Astrocyte (in vitro differentiated cells and primary cell): ENCODE measurements around the gene EEF1AKMT3. TPM values are rescaled to one million over a fixed set of nuclear protein-coding genes. Genes with fewer than 3 reads are reported as not detected.
"Not testable (repeated sequence)": the region's sequence is repeated elsewhere in the genome, so short reads cannot be mapped to it uniquely, and the experiment has no call there.

Experiments
- DNase-seq: peaks from one replicate; pipeline ENCODE4 v3.0.0-alpha.2; 2010; ENCODE audit warnings: low read depth
- FAIRE-seq: peaks from 2 replicates; lab custom pipeline; 2011; peaks lifted over from hg19 to GRCh38; lab: Jason Lieb, UNC
- H2AFZ ChIP-seq: 2 replicates; pipeline ENCODE4 v1.6.0; 2012; ENCODE audit warnings: low read depth, low read length, inconsistent platforms
- H3K27ac ChIP-seq: 2 replicates; pipeline ENCODE4 v1.5.1; 2011; ENCODE audit warnings: low read depth, low read length, inconsistent platforms
- H3K27me3 ChIP-seq: 2 replicates; pipeline ENCODE4 v1.6.0; 2011; ENCODE audit warnings: low read length, inconsistent platforms; ENCODE audit not compliant: insufficient read depth
- H3K36me3 ChIP-seq: 2 replicates; pipeline ENCODE4 v1.5.1; 2011; ENCODE audit warnings: low read length, inconsistent platforms; ENCODE audit not compliant: insufficient read depth
- H3K4me1 ChIP-seq: 2 replicates; pipeline ENCODE4 v1.5.1; 2011; ENCODE audit warnings: low read length, inconsistent platforms; ENCODE audit not compliant: insufficient read depth
- H3K4me2 ChIP-seq: 2 replicates; pipeline ENCODE4 v1.6.0; 2012; ENCODE audit warnings: low read length, inconsistent platforms
- H3K4me3 ChIP-seq: 2 replicates; pipeline ENCODE4 v1.5.1; 2011; ENCODE audit warnings: low read depth, mild to moderate bottlenecking, low read length, inconsistent platforms; ENCODE audit not compliant: insufficient read depth
- H3K79me2 ChIP-seq: 2 replicates; pipeline ENCODE4 v1.6.0; 2012; ENCODE audit warnings: mild to moderate bottlenecking, low read length, inconsistent platforms; ENCODE audit not compliant: insufficient read depth
- H3K9ac ChIP-seq: 2 replicates; pipeline ENCODE4 v1.6.0; 2012; ENCODE audit warnings: mild to moderate bottlenecking, low read length, inconsistent platforms
- H3K9me3 ChIP-seq: 2 replicates; pipeline ENCODE4 v1.5.1; 2012; ENCODE audit warnings: low read depth, mild to moderate bottlenecking, low read length, inconsistent platforms; ENCODE audit not compliant: insufficient read depth
- H4K20me1 ChIP-seq: 2 replicates; pipeline ENCODE4 v1.6.0; 2012; ENCODE audit warnings: low read length, inconsistent platforms; ENCODE audit not compliant: insufficient read depth
- H3K27ac Mint-ChIP-seq: one replicate; pipeline ENCODE4 v1.8.0; 2021; ENCODE audit warnings: mild to moderate bottlenecking, mixed read lengths; ENCODE audit not compliant: unreplicated experiment
- H3K27me3 Mint-ChIP-seq: one replicate; pipeline ENCODE4 v1.8.0; 2021; ENCODE audit warnings: low read depth, mixed read lengths; ENCODE audit not compliant: unreplicated experiment
- H3K36me3 Mint-ChIP-seq: one replicate; pipeline ENCODE4 v1.8.0; 2021; ENCODE audit warnings: low read depth, mixed read lengths; ENCODE audit not compliant: unreplicated experiment
- H3K4me1 Mint-ChIP-seq: one replicate; pipeline ENCODE4 v1.8.0; 2021; ENCODE audit warnings: low read depth, mixed read lengths; ENCODE audit not compliant: unreplicated experiment
- H3K4me3 Mint-ChIP-seq: one replicate; pipeline ENCODE4 v1.8.0; 2021; ENCODE audit warnings: mild to moderate bottlenecking, moderate library complexity, mixed read lengths; ENCODE audit not compliant: unreplicated experiment
- H3K9me3 Mint-ChIP-seq: one replicate; pipeline ENCODE4 v1.8.0; 2021; ENCODE audit warnings: mild to moderate bottlenecking, mixed read lengths; ENCODE audit not compliant: unreplicated experiment
- EZH2 ChIP-seq: IDR thresholded peaks from 2 replicates; pipeline ENCODE4 v1.6.1; 2012; ENCODE audit warnings: mild to moderate bottlenecking, low read length, inconsistent platforms; ENCODE audit not compliant: insufficient read depth
- total RNA-seq: library from RNA; stranded (reverse); gene quantifications from 2 replicates; pipeline ENCODE4 v1.2.1, GENCODE V29; 2021
- TF ChIP-seq, protein P1 (sequence below): IDR thresholded peaks from 2 replicates; pipeline ENCODE4 v1.5.1; 2011; ENCODE audit warnings: low read depth, mild to moderate bottlenecking, inconsistent platforms, low read length, moderate library complexity; ENCODE audit not compliant: insufficient read depth

The EEF1AKMT3 gene
- total RNA-seq, 1 donor from 2014 or later, result 8.1 TPM

DNA sequence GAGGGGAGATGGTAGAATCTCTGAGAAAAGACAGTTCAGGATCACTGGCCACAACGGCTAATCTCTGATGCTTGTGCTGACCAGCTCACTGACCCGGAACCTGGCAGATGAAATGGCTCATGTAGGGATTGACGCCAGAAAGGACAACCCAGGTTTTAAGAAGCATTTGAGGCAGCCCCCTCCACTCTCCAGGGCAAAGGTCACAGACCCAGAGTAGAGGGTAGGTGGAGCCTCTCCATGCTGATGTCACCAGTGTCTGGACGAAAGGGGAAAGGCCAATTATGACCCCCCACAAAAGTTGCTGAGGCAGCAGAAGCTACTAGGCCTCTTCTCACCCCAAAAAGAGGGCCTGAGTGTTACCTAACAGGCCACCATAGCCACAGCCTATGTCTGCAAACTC is 1.7 kb upstream of the EEF1AKMT3 start:
- Histone ChIP-seq H2AFZ (no peak overlapping the region), H4K20me1 (no peaks in the 10 kb centered on the region), H3K4me3 (peak overlapping the region; percentile 85), H3K79me2 (peaks cover 16% of the 10 kb centered on the region), H3K4me1 (peaks cover 24% of the 10 kb centered on the region), H3K27ac (no peak overlapping the region), H3K27me3 (peaks cover 13% of the 10 kb centered on the region), H3K4me2 (peak overlapping the region; percentile 95), H3K9me3 (no peaks in the 10 kb centered on the region), H3K36me3 (peaks cover 2% of the 10 kb centered on the region), H3K9ac (peak overlapping the region; percentile 97)
- H3K9me3 Mint-ChIP-seq, result no peaks in the 10 kb centered on the region
- H3K4me1 Mint-ChIP-seq, result peaks cover 11% of the 10 kb centered on the region
- peak overlapping the region; percentile 26 for H3K27ac Mint-ChIP-seq
- peaks cover 17% of the 10 kb centered on the region for H3K27me3 Mint-ChIP-seq
- H3K36me3 Mint-ChIP-seq, result peaks cover 16% of the 10 kb centered on the region
- TF ChIP-seq EZH2, result no peak
- TF ChIP-seq, protein P1, sequence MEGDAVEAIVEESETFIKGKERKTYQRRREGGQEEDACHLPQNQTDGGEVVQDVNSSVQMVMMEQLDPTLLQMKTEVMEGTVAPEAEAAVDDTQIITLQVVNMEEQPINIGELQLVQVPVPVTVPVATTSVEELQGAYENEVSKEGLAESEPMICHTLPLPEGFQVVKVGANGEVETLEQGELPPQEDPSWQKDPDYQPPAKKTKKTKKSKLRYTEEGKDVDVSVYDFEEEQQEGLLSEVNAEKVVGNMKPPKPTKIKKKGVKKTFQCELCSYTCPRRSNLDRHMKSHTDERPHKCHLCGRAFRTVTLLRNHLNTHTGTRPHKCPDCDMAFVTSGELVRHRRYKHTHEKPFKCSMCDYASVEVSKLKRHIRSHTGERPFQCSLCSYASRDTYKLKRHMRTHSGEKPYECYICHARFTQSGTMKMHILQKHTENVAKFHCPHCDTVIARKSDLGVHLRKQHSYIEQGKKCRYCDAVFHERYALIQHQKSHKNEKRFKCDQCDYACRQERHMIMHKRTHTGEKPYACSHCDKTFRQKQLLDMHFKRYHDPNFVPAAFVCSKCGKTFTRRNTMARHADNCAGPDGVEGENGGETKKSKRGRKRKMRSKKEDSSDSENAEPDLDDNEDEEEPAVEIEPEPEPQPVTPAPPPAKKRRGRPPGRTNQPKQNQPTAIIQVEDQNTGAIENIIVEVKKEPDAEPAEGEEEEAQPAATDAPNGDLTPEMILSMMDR, result no peak
- no peak for FAIRE-seq
- peak overlapping the region; percentile 76 for H3K4me3 Mint-ChIP-seq
- no peak for DNase-seq

- peaks cover 9% of the 10 kb centered on the region for H3K4me1 Mint-ChIP-seq
- H3K9ac ChIP-seq, result peak overlapping the region; percentile 97
- FAIRE-seq, result no peak
- H2AFZ ChIP-seq, result peak overlapping the region; percentile 97
- peaks cover 18% of the 10 kb centered on the region for H3K4me1 ChIP-seq
- H4K20me1 ChIP-seq, result no peaks in the 10 kb centered on the region
- peaks cover 16% of the 10 kb centered on the region for H3K79me2 ChIP-seq
- peaks cover 15% of the 10 kb centered on the region for H3K27me3 Mint-ChIP-seq
- TF ChIP-seq, protein P1, result no peak
- TF ChIP-seq EZH2, result no peak
- H3K27me3 ChIP-seq, result peaks cover 6% of the 10 kb centered on the region
- H3K27ac Mint-ChIP-seq, result peak overlapping the region; percentile 99
- no peaks in the 10 kb centered on the region for H3K9me3 ChIP-seq
- H3K4me3 Mint-ChIP-seq, result peak overlapping the region; percentile 86
- peak overlapping the region; percentile 95 for H3K4me2 ChIP-seq
- DNase-seq, result peak; percentile 86
- peak overlapping the region; percentile 96 for H3K27ac ChIP-seq
- peak overlapping the region; percentile 85 for H3K4me3 ChIP-seq
- peaks cover 18% of the 10 kb centered on the region for H3K36me3 Mint-ChIP-seq
- H3K9me3 Mint-ChIP-seq, result no peaks in the 10 kb centered on the region
- peaks cover 2% of the 10 kb centered on the region for H3K36me3 ChIP-seq
Measured at GRCh38 chr12:57771236-57771872, 1.1 kb upstream of the EEF1AKMT3 start.

DNA sequence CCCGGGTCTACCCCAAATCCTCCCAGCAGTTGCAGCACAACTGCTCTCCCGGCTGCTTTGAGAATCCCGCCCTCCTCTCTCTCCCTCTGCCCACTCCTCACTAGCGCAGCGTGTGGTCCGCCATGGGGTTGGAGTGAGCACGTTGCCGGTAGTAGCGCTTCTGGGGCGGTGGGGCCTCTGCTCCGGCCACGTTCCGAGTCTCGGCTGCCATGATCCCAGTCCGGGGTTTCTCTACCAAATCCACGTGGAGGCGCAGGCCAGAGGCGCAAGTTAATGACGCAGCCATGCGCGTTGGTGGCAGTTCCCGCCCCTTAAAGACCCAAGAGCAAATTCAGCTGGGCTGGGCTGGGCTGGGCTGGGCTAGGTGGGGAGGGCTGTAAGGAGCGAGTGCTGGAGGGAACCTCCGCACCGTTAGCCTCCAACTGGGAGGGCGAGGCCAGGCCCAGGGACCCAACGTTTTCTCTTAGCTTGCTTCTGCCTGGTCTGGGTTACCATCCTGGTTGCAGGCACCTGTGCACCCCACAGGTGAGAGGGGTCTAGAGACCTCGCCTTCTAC is 463 bp upstream of the EEF1AKMT3 start, which contains the start of gene METTL1:
Gene METTL1, minus strand, starts transcription at position 233 of the 556 bp plus-strand sequence. Its CDS starts 22 bp downstream, at position 211.
- DNase-seq (peak; percentile 94), FAIRE-seq (no peak)
- H3K4me1 ChIP-seq, result peaks cover 12% of the 10 kb centered on the region
- no peaks in the 10 kb centered on the region for H3K9me3 ChIP-seq
- Mint-ChIP-seq H3K27me3 (peaks cover 9% of the 10 kb centered on the region), H3K9me3 (no peaks in the 10 kb centered on the region), H3K36me3 (peaks cover 18% of the 10 kb centered on the region), H3K27ac (peak within 1 kb of the TSS; percentile 99), H3K4me3 (peak within 1 kb of the TSS; percentile 86), H3K4me1 (peaks cover 6% of the 10 kb centered on the region)
- H3K4me3 ChIP-seq, result peak within 1 kb of the TSS; percentile 85
- peak within 1 kb of the TSS; percentile 95 for H3K4me2 ChIP-seq
- peaks cover 2% of the 10 kb centered on the region for H3K36me3 ChIP-seq
- no peaks in the 10 kb centered on the region for H4K20me1 ChIP-seq
- H2AFZ ChIP-seq, result peak within 1 kb of the TSS; percentile 97
- peak within 1 kb of the TSS; percentile 97 for H3K9ac ChIP-seq
- H3K27me3 ChIP-seq, result peaks cover under 1% of the 10 kb centered on the region
- H3K79me2 ChIP-seq, result peaks cover 16% of the 10 kb centered on the region
- H3K27ac ChIP-seq, result peak within 1 kb of the TSS; percentile 96
- TF ChIP-seq, protein P1, result no peak
- no peak for TF ChIP-seq EZH2

DNA sequence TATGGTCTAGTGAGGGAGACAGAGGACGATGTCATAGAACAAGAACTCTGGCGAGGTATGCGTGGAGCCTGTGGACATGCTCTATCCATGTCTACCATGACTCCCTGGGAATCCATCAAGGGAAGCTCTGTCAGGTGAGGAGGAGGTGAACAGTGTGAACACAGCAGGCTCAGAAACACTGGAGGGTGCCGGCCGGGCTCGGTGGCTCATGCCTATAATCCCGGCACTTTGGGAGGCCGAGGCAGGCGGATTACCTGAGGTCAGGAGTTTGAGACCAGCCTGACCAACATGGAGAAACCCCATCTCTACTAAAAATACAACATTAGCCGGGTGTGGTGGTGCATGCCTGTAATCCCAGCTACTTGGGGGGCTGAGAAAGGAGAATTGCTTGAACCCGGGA is 2.2 kb downstream of the EEF1AKMT3 start:
- H3K4me1 Mint-ChIP-seq, H3K4me1 ChIP-seq, H3K27ac ChIP-seq, H3K9me3 ChIP-seq, H3K4me2 ChIP-seq, H3K36me3 ChIP-seq, H4K20me1 ChIP-seq, H3K27ac Mint-ChIP-seq, H3K27me3 Mint-ChIP-seq, DNase-seq, H3K9ac ChIP-seq, H3K4me3 ChIP-seq, H3K9me3 Mint-ChIP-seq, H2AFZ ChIP-seq, H3K27me3 ChIP-seq, FAIRE-seq: not testable (repeated sequence)
- peaks cover 16% of the 10 kb centered on the region for H3K79me2 ChIP-seq
- Mint-ChIP-seq H3K4me3 (peak overlapping the region; percentile 63), H3K36me3 (peaks cover 13% of the 10 kb centered on the region)
